PC-3 (cell line): ENCODE data around the gene UAP1L1. TPM values are rescaled to one million over a fixed set of nuclear protein-coding genes. Genes with fewer than 3 reads are reported as not detected.

Experiments
- ATAC-seq: fragments of 200-7000 bp; cut with Tn5 transposase; 2 replicates; pipeline ENCODE4 v1.9.1; 2020; ENCODE audit warnings: mild to moderate bottlenecking, moderate library complexity
- BruUV-seq: library from RNA; stranded (reverse); fragments of 400-500 nt; replicated peaks from 2 replicates; lab custom pipeline; 2021; lab: Mats Ljungman, UMichigan
- CTCF ChIA-PET: fragments of 300-600 bp; sonication (Branson Sonifier 250); formaldehyde crosslinking; loops from one replicate; lab custom pipeline; 2022; ENCODE audit warnings: antibody characterized with exemption; lab: Charles Lee
- POLR2A ChIA-PET: fragments of 300-600 bp; sonication (Branson Sonifier 250); formaldehyde crosslinking; loops from one replicate; lab custom pipeline; 2022; ENCODE audit warnings: antibody characterized with exemption; ENCODE audit not compliant: unreplicated experiment; lab: Charles Lee
- DNase-seq: peaks from one replicate; pipeline ENCODE4 v3.0.0-alpha.2; 2015
- H2AFZ ChIP-seq: fragments of 300-600 bp; sonication (generic); 2 replicates; pipeline ENCODE4 v1.6.0; 2016; ENCODE audit warnings: antibody characterized with exemption, low read length
- H3F3A ChIP-seq: fragments of 300-600 bp; sonication (generic); one replicate; pipeline ENCODE4 v1.6.0; 2017; ENCODE audit warnings: antibody characterized with exemption, low read length, control low read depth, mild to moderate bottlenecking; ENCODE audit not compliant: unreplicated experiment
- H3K27ac ChIP-seq: fragments of 300-600 bp; sonication (generic); 2 replicates; pipeline ENCODE4 v1.5.1; 2016; ENCODE audit warnings: mild to moderate bottlenecking, low read length
- H3K27me3 ChIP-seq: fragments of 300-600 bp; sonication (generic); 2 replicates; pipeline ENCODE4 v1.6.1; 2016; ENCODE audit warnings: low read length, mixed read lengths
- H3K36me3 ChIP-seq: fragments of 300-600 bp; sonication (generic); 2 replicates; pipeline ENCODE4 v1.6.1; 2016; ENCODE audit warnings: low read depth, mixed run types, low read length, mixed read lengths
- H3K4me1 ChIP-seq: fragments of 300-600 bp; sonication (generic); 2 replicates; pipeline ENCODE4 v1.5.1; 2016; ENCODE audit warnings: low read length; ENCODE audit not compliant: insufficient read depth
- H3K4me2 ChIP-seq: fragments of 300-600 bp; sonication (generic); 2 replicates; pipeline ENCODE4 v1.6.0; 2016; ENCODE audit warnings: low read length
- H3K4me3 ChIP-seq: fragments of 300-600 bp; sonication (generic); 2 replicates; pipeline ENCODE4 v1.5.1; 2016; ENCODE audit warnings: mild to moderate bottlenecking, low read length, mixed read lengths
- H3K79me2 ChIP-seq: fragments of 300-600 bp; sonication (generic); 2 replicates; pipeline ENCODE4 v1.6.1; 2017; ENCODE audit warnings: low read length, mixed read lengths
- H3K9ac ChIP-seq: fragments of 300-600 bp; sonication (generic); 2 replicates; pipeline ENCODE4 v1.6.0; 2016; ENCODE audit warnings: mild to moderate bottlenecking, low read length
- H3K9me2 ChIP-seq: fragments of 300-600 bp; sonication (generic); replicated peaks from 2 replicates; pipeline ENCODE4 v1.6.1; 2016; ENCODE audit warnings: mixed run types, low read length, mixed read lengths
- H3K9me3 ChIP-seq: fragments of 300-600 bp; sonication (generic); 2 replicates; pipeline ENCODE4 v1.6.1; 2016; ENCODE audit warnings: low read length, mixed read lengths
- H4K20me1 ChIP-seq: fragments of 300-600 bp; sonication (generic); 2 replicates; pipeline ENCODE4 v1.6.1; 2016; ENCODE audit warnings: low read length, mixed read lengths
- EZH2 ChIP-seq: fragments of 300-600 bp; sonication (generic); IDR thresholded peaks from one replicate; pipeline ENCODE4 v1.6.1; 2017; ENCODE audit warnings: antibody characterized with exemption, mild to moderate bottlenecking, low read length; ENCODE audit not compliant: unreplicated experiment
- EZH2phosphoT487 ChIP-seq: fragments of 300-600 bp; sonication (generic); IDR thresholded peaks from 2 replicates; pipeline ENCODE4 v1.6.1; 2018; ENCODE audit warnings: mild to moderate bottlenecking, antibody characterized with exemption, low read length, borderline replicate concordance
- intact Hi-C: fragments of 100-400 bp; cut with micrococcal nuclease; formaldehyde crosslinking; loops from 2 replicates; pipeline ENCODE4 v1.9.0; 2023
- total RNA-seq: library from RNA; depleted of rRNA; stranded (reverse); fragments of >200 nt; gene quantifications from 2 replicates; pipeline ENCODE4 v1.2.3, GENCODE V29; 2014
- TF ChIP-seq, protein P1 (sequence below): fragments of 300-600 bp; sonication (generic); conservative IDR thresholded peaks from 2 replicates; pipeline ENCODE4 v1.5.1; 2017; ENCODE audit warnings: antibody characterized with exemption, low read depth, mild to moderate bottlenecking, low read length

The UAP1L1 gene
- total RNA-seq, 1 experiment from 2014 or later = 5.0 TPM

- no TSS peak for BruUV-seq
- Histone ChIP-seq H3K9me2 (no peaks in the 10 kb centered on the region), H3K9ac (no peak overlapping the region), H2AFZ (no peak overlapping the region), H3K36me3 (no peaks in the 10 kb centered on the region), H3K27ac (no peak overlapping the region), H4K20me1 (no peaks in the 10 kb centered on the region), H3K4me2 (no peak overlapping the region), H3K79me2 (peaks cover 7% of the 10 kb centered on the region), H3F3A (no peaks in the 10 kb centered on the region), H3K4me3 (no peak overlapping the region), H3K27me3 (no peaks in the 10 kb centered on the region), H3K4me1 (peaks cover 6% of the 10 kb centered on the region), H3K9me3 (no peaks in the 10 kb centered on the region)
- CTCF ChIA-PET = interaction anchor here (0.7 kb wide), 1 partner anchor 21 kb away, joined by 3 read pairs; the partner anchor contains the start of gene SAPCD2
- peak; percentile 64 for DNase-seq
- no peak for TF ChIP-seq EZH2
- TF ChIP-seq, protein P1, sequence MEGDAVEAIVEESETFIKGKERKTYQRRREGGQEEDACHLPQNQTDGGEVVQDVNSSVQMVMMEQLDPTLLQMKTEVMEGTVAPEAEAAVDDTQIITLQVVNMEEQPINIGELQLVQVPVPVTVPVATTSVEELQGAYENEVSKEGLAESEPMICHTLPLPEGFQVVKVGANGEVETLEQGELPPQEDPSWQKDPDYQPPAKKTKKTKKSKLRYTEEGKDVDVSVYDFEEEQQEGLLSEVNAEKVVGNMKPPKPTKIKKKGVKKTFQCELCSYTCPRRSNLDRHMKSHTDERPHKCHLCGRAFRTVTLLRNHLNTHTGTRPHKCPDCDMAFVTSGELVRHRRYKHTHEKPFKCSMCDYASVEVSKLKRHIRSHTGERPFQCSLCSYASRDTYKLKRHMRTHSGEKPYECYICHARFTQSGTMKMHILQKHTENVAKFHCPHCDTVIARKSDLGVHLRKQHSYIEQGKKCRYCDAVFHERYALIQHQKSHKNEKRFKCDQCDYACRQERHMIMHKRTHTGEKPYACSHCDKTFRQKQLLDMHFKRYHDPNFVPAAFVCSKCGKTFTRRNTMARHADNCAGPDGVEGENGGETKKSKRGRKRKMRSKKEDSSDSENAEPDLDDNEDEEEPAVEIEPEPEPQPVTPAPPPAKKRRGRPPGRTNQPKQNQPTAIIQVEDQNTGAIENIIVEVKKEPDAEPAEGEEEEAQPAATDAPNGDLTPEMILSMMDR = peak; percentile 60
- no peak for TF ChIP-seq EZH2phosphoT487
- intact Hi-C loops = loop anchor here (2.0 kb wide), 1 partner anchor 17 kb away; no protein-coding TSS in a partner anchor
- peak; percentile 54 for ATAC-seq
- POLR2A ChIA-PET = no interaction called here
These were observed 27.5 kb upstream of the UAP1L1 start for GRCh38 chr9:137049544-137050449.

DNA sequence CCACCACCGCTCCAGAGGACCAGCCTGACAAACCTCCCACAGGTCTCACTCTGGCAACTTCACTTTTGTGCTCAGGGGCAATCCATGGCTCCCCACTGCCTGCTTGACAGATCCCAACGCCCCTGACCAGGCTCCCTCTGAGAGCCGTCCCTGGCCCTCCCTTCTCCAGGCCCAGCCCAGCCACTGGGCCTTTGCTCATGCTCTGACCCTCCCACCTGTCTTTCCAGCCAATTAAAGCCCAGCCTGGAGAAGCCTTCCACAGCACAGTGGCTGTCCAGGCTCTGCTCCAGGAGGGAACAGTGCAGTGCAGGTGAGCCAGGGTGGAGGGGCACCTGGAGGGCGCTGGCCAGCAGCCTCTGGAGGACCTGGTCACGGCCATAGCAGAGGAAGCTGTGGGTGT lies 26.7 kb upstream of the UAP1L1 start:
- no peak overlapping the region for H2AFZ ChIP-seq
- ChIA-PET POLR2A (no interaction called here), CTCF (no interaction called here)
- H3K36me3 ChIP-seq = no peaks in the 10 kb centered on the region
- H3K4me3 ChIP-seq = no peak overlapping the region
- ATAC-seq (no peak), DNase-seq (no peak)
- H3K9me2 ChIP-seq = no peaks in the 10 kb centered on the region
- H3F3A ChIP-seq = no peaks in the 10 kb centered on the region
- H3K4me1 ChIP-seq = peaks cover 14% of the 10 kb centered on the region
- no TSS peak for BruUV-seq
- no peak overlapping the region for H3K27ac ChIP-seq
- no peaks in the 10 kb centered on the region for H3K27me3 ChIP-seq
- H3K79me2 ChIP-seq = no peaks in the 10 kb centered on the region
- H4K20me1 ChIP-seq = no peaks in the 10 kb centered on the region
- intact Hi-C loops = no loop called here
- H3K9ac ChIP-seq = no peak overlapping the region
- H3K9me3 ChIP-seq = no peaks in the 10 kb centered on the region
- H3K4me2 ChIP-seq = no peak overlapping the region
- TF ChIP-seq, protein P1 = no peak
- TF ChIP-seq EZH2phosphoT487 (no peak), EZH2 (no peak)

DNA sequence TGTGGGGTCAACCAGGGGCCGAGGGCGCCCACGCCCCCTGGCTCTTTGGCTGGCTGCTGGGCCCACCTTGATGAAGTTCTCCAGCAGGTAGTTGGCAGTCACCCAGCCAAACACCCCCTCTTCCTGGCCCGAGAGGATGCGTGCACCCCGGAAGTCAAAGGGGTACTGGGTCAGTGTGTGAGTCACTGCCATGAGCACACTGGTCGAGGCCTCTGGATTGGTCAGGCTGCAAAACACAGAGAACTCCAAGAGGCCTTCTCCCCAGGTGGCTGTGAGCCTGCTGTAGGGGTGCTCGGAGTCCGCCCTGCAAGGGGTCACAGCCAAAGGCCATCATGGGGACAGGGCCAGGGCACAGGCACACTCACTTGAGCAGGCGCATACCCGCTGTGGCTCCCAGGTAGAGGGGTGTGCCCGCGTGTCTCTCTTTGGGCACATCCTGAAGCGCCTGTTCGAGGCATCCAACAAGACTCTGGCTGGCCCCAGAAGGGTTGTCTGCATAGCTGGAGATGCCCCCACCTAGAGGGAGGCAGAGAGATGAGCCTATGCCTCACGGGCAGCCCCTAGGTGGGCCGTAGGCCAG lies 26.1 kb upstream of the UAP1L1 start:
- no TSS peak for BruUV-seq
- CTCF ChIA-PET = no interaction called here
- no peaks in the 10 kb centered on the region for H3K9me3 ChIP-seq
- no peak for ATAC-seq
- POLR2A ChIA-PET = no interaction called here
- H3K27ac ChIP-seq = no peak overlapping the region
- no peak overlapping the region for H3K9ac ChIP-seq
- DNase-seq = no peak
- H4K20me1 ChIP-seq = no peaks in the 10 kb centered on the region
- H3K9me2 ChIP-seq = no peaks in the 10 kb centered on the region
- H3F3A ChIP-seq = no peaks in the 10 kb centered on the region
- no peaks in the 10 kb centered on the region for H3K36me3 ChIP-seq
- H3K4me1 ChIP-seq = peaks cover 15% of the 10 kb centered on the region
- H2AFZ ChIP-seq = no peak overlapping the region
- no peaks in the 10 kb centered on the region for H3K79me2 ChIP-seq
- H3K4me3 ChIP-seq = no peak overlapping the region
- intact Hi-C loops = no loop called here
- no peak overlapping the region for H3K4me2 ChIP-seq
- H3K27me3 ChIP-seq = no peaks in the 10 kb centered on the region
- TF ChIP-seq, protein P1 = no peak
- TF ChIP-seq EZH2 (no peak), EZH2phosphoT487 (no peak)
